Medulla oblongata (tissue), 1 donor: ENCODE results near the gene OR2D3.
"Not testable (repeated sequence)": the region's sequence is repeated elsewhere in the genome, so short reads cannot be mapped to it uniquely, and the experiment has no call there.

Experiments used
- DNase-seq: peaks from one replicate; pipeline ENCODE4 v3.0.0-alpha.2; 2015; ENCODE audit errors: extremely low spot score

Gene OR2D3

GRCh38 chr11:6920702-6921101 lies at the start of gene OR2D3:
Gene OR2D3, plus strand, starts transcription at chr11:6921002. Its CDS starts 0 bp downstream, at chr11:6921002.
- no peak for DNase-seq

GRCh38 chr11:6871278-6871677 lies 49.5 kb upstream of the OR2D3 start:
- DNase-seq: no peak

- DNase-seq: no peak
These were observed 45.0 kb upstream of the OR2D3 start for GRCh38 chr11:6875761-6876160.

- no peak for DNase-seq
These were observed 44.5 kb upstream of the OR2D3 start, which contains the start of gene OR10A4 for GRCh38 chr11:6876325-6876724. Gene OR10A4, plus strand, starts transcription at chr11:6876625. Its CDS starts 23 bp downstream, at chr11:6876648.

GRCh38 chr11:6876914-6877313 lies 43.9 kb upstream of the OR2D3 start:
- DNase-seq: no peak

- no peak for DNase-seq
These were observed 38.1 kb upstream of the OR2D3 start for GRCh38 chr11:6882751-6883150.

GRCh38 chr11:6887711-6888110 lies 33.1 kb upstream of the OR2D3 start:
- not testable (repeated sequence) for DNase-seq

- DNase-seq: no peak
These were observed 32.0 kb upstream of the OR2D3 start for GRCh38 chr11:6888830-6889229.

- DNase-seq: no peak
These were observed 31.0 kb upstream of the OR2D3 start for GRCh38 chr11:6889835-6890234.

GRCh38 chr11:6892400-6892799 lies 28.4 kb upstream of the OR2D3 start, which contains the start of gene OR2D2:
Gene OR2D2, minus strand, starts transcription at chr11:6892500. Its CDS starts 0 bp downstream, at chr11:6892500.
- no peak for DNase-seq

GRCh38 chr11:6894097-6894496 lies 26.7 kb upstream of the OR2D3 start:
- DNase-seq: no peak

GRCh38 chr11:6895010-6895409 lies 25.8 kb upstream of the OR2D3 start:
- DNase-seq: no peak

GRCh38 chr11:6898911-6899310 lies 21.9 kb upstream of the OR2D3 start:
- no peak for DNase-seq

- no peak for DNase-seq
These were observed 20.3 kb upstream of the OR2D3 start for GRCh38 chr11:6900327-6900999.

- not testable (repeated sequence) for DNase-seq
These were observed 16.0 kb upstream of the OR2D3 start for GRCh38 chr11:6904804-6905203.

- no peak for DNase-seq
These were observed 9.4 kb upstream of the OR2D3 start for GRCh38 chr11:6911378-6911777.

GRCh38 chr11:6911948-6912347 lies 8.9 kb upstream of the OR2D3 start:
- DNase-seq: no peak

- DNase-seq: no peak
These were observed 1.1 kb upstream of the OR2D3 start for GRCh38 chr11:6919698-6920097.

GRCh38 chr11:6925007-6925577 lies 4.3 kb downstream of the OR2D3 start:
- no peak for DNase-seq

- DNase-seq: no peak
These were observed 4.9 kb downstream of the OR2D3 start for GRCh38 chr11:6925636-6926207.

GRCh38 chr11:6926208-6927029 lies 5.6 kb downstream of the OR2D3 start, which contains the start of gene ZNF215:
Gene ZNF215, plus strand, starts transcription at chr11:6926426. Its CDS starts 5,847 bp downstream, at chr11:6932273.
- DNase-seq: peak; percentile 2

GRCh38 chr11:6927030-6927617 lies 6.3 kb downstream of the OR2D3 start:
- DNase-seq: no peak
